IPS-15b (cell line): Measurements from ENCODE around the gene BBS10.
"Not testable (repeated sequence)": the region's sequence is repeated elsewhere in the genome, so short reads cannot be mapped to it uniquely, and the experiment has no call there.

Experiments
- H3K27me3 ChIP-seq: one replicate; pipeline ENCODE4 v1.6.1; 2013; ENCODE audit warnings: low read length; ENCODE audit not compliant: control insufficient read depth, insufficient read depth
- H3K36me3 ChIP-seq: one replicate; pipeline ENCODE4 v1.6.1; 2013; ENCODE audit warnings: low read length; ENCODE audit not compliant: control insufficient read depth, insufficient read depth
- H3K4me1 ChIP-seq: one replicate; pipeline ENCODE4 v1.6.1; 2013; ENCODE audit warnings: mild to moderate bottlenecking, low read length; ENCODE audit not compliant: control insufficient read depth, insufficient read depth
- H3K4me3 ChIP-seq: one replicate; pipeline ENCODE4 v1.5.1; 2013; ENCODE audit warnings: low read depth, low read length
- H3K9ac ChIP-seq: one replicate; pipeline ENCODE4 v1.6.1; 2013; ENCODE audit warnings: low read depth, mild to moderate bottlenecking, low read length
- H3K9me3 ChIP-seq: one replicate; pipeline ENCODE4 v1.6.1; 2013; ENCODE audit warnings: mild to moderate bottlenecking, low read length; ENCODE audit not compliant: control insufficient read depth, insufficient read depth

BBS10 gene

GRCh38 chr12:76319595-76320319, 28.5 kb downstream of the BBS10 start:
- not testable (repeated sequence) for H3K4me3 ChIP-seq, H3K4me1 ChIP-seq, H3K9ac ChIP-seq, H3K9me3 ChIP-seq, H3K27me3 ChIP-seq, H3K36me3 ChIP-seq

- no peaks in the 10 kb centered on the region for H3K27me3 ChIP-seq
- no peaks in the 10 kb centered on the region for H3K36me3 ChIP-seq
- no peak overlapping the region for H3K4me3 ChIP-seq
- H3K4me1 ChIP-seq: no peaks in the 10 kb centered on the region
- no peak overlapping the region for H3K9ac ChIP-seq
- no peaks in the 10 kb centered on the region for H3K9me3 ChIP-seq
These were observed 29.2 kb downstream of the BBS10 start for GRCh38 chr12:76318773-76319594.

- H3K36me3 ChIP-seq: no peaks in the 10 kb centered on the region
- H3K27me3 ChIP-seq: no peaks in the 10 kb centered on the region
- no peaks in the 10 kb centered on the region for H3K9me3 ChIP-seq
- no peak overlapping the region for H3K9ac ChIP-seq
- no peaks in the 10 kb centered on the region for H3K4me1 ChIP-seq
- H3K4me3 ChIP-seq: no peak overlapping the region
These were observed 30.2 kb downstream of the BBS10 start for GRCh38 chr12:76317976-76318375.

GRCh38 chr12:76316468-76316867, 31.7 kb downstream of the BBS10 start:
- no peaks in the 10 kb centered on the region for H3K27me3 ChIP-seq
- H3K9ac ChIP-seq: no peak overlapping the region
- no peaks in the 10 kb centered on the region for H3K9me3 ChIP-seq
- H3K36me3 ChIP-seq: no peaks in the 10 kb centered on the region
- peaks cover 3% of the 10 kb centered on the region for H3K4me1 ChIP-seq
- no peak overlapping the region for H3K4me3 ChIP-seq

GRCh38 chr12:76313299-76313698, 34.9 kb downstream of the BBS10 start:
- no peak overlapping the region for H3K9ac ChIP-seq
- no peak overlapping the region for H3K4me3 ChIP-seq
- no peaks in the 10 kb centered on the region for H3K27me3 ChIP-seq
- H3K9me3 ChIP-seq: no peaks in the 10 kb centered on the region
- H3K4me1 ChIP-seq: peaks cover 3% of the 10 kb centered on the region
- H3K36me3 ChIP-seq: no peaks in the 10 kb centered on the region

- no peak overlapping the region for H3K9ac ChIP-seq
- no peak overlapping the region for H3K4me3 ChIP-seq
- H3K4me1 ChIP-seq: peaks cover 3% of the 10 kb centered on the region
- no peaks in the 10 kb centered on the region for H3K9me3 ChIP-seq
- H3K27me3 ChIP-seq: no peaks in the 10 kb centered on the region
- no peaks in the 10 kb centered on the region for H3K36me3 ChIP-seq
These were observed 35.9 kb downstream of the BBS10 start for GRCh38 chr12:76312315-76312714.

- Histone ChIP-seq H3K4me1 (peaks cover 3% of the 10 kb centered on the region), H3K4me3 (no peak overlapping the region), H3K9me3 (no peaks in the 10 kb centered on the region), H3K27me3 (no peaks in the 10 kb centered on the region), H3K36me3 (no peaks in the 10 kb centered on the region), H3K9ac (no peak overlapping the region)
These were observed 36.4 kb downstream of the BBS10 start for GRCh38 chr12:76311796-76312195.

- Histone ChIP-seq H3K27me3 (no peaks in the 10 kb centered on the region), H3K9me3 (no peaks in the 10 kb centered on the region), H3K4me3 (no peak overlapping the region), H3K9ac (no peak overlapping the region), H3K36me3 (no peaks in the 10 kb centered on the region), H3K4me1 (peaks cover 3% of the 10 kb centered on the region)
These were observed 38.1 kb downstream of the BBS10 start for GRCh38 chr12:76310110-76310509.

GRCh38 chr12:76308866-76309265, 39.3 kb downstream of the BBS10 start:
- Histone ChIP-seq H3K9ac (no peak overlapping the region), H3K27me3 (no peaks in the 10 kb centered on the region), H3K4me1 (peaks cover 3% of the 10 kb centered on the region), H3K9me3 (no peaks in the 10 kb centered on the region), H3K4me3 (no peak overlapping the region), H3K36me3 (no peaks in the 10 kb centered on the region)

GRCh38 chr12:76307083-76307482, 41.1 kb downstream of the BBS10 start:
- H3K9me3 ChIP-seq: no peaks in the 10 kb centered on the region
- no peaks in the 10 kb centered on the region for H3K27me3 ChIP-seq
- H3K9ac ChIP-seq: no peak overlapping the region
- H3K36me3 ChIP-seq: no peaks in the 10 kb centered on the region
- no peaks in the 10 kb centered on the region for H3K4me1 ChIP-seq
- no peak overlapping the region for H3K4me3 ChIP-seq

GRCh38 chr12:76303989-76304460, 44.2 kb downstream of the BBS10 start:
- no peaks in the 10 kb centered on the region for H3K4me1 ChIP-seq
- H3K9ac ChIP-seq: no peak overlapping the region
- H3K27me3 ChIP-seq: no peaks in the 10 kb centered on the region
- H3K9me3 ChIP-seq: no peaks in the 10 kb centered on the region
- H3K4me3 ChIP-seq: no peak overlapping the region
- H3K36me3 ChIP-seq: no peaks in the 10 kb centered on the region

- no peaks in the 10 kb centered on the region for H3K4me1 ChIP-seq
- H3K27me3 ChIP-seq: no peaks in the 10 kb centered on the region
- no peaks in the 10 kb centered on the region for H3K36me3 ChIP-seq
- no peaks in the 10 kb centered on the region for H3K9me3 ChIP-seq
- no peak overlapping the region for H3K9ac ChIP-seq
- no peak overlapping the region for H3K4me3 ChIP-seq
These were observed 44.9 kb downstream of the BBS10 start for GRCh38 chr12:76303365-76303764.
